Smooth muscle cell (in vitro differentiated cells): ENCODE data around the gene EZR. TPM values are rescaled to one million over a fixed set of nuclear protein-coding genes. Genes with fewer than 3 reads are reported as not detected.

ENCODE experiments used
- DNase-seq: peaks from one replicate; lab custom pipeline; 2025; ENCODE audit not compliant: unreplicated experiment; lab: John Stamatoyannopoulos, UW
- H2AFZ ChIP-seq: fragments of 200-600 bp; sonication (generic); 2 replicates; pipeline ENCODE4 v1.6.0; 2016; ENCODE audit warnings: antibody characterized with exemption, low read depth, mild to moderate bottlenecking
- H3F3A ChIP-seq: fragments of 200-600 bp; sonication (generic); 2 replicates; pipeline ENCODE4 v1.6.0; 2017; ENCODE audit warnings: antibody characterized with exemption, low read depth
- H3K27ac ChIP-seq: fragments of 200-600 bp; sonication (generic); 2 replicates; pipeline ENCODE4 v1.5.1; 2016; ENCODE audit warnings: low read depth, mild to moderate bottlenecking
- H3K27me3 ChIP-seq: fragments of 200-600 bp; sonication (generic); 2 replicates; pipeline ENCODE4 v1.6.1; 2016; ENCODE audit warnings: low read depth, mild to moderate bottlenecking
- H3K36me3 ChIP-seq: fragments of 200-600 bp; sonication (generic); 2 replicates; pipeline ENCODE4 v1.5.1; 2016; ENCODE audit warnings: low read depth
- H3K4me1 ChIP-seq: fragments of 200-600 bp; sonication (generic); 2 replicates; pipeline ENCODE4 v1.5.1; 2016; ENCODE audit warnings: low read depth
- H3K4me2 ChIP-seq: fragments of 200-600 bp; sonication (generic); 2 replicates; pipeline ENCODE4 v1.6.0; 2016; ENCODE audit warnings: mild to moderate bottlenecking
- H3K4me3 ChIP-seq: fragments of 200-600 bp; sonication (generic); 2 replicates; pipeline ENCODE4 v1.5.1; 2016; ENCODE audit warnings: mild to moderate bottlenecking
- H3K79me2 ChIP-seq: fragments of 200-600 bp; sonication (generic); 2 replicates; pipeline ENCODE4 v1.6.0; 2016; ENCODE audit warnings: low read depth, mild to moderate bottlenecking
- H3K9ac ChIP-seq: fragments of 200-600 bp; sonication (generic); 2 replicates; pipeline ENCODE4 v1.6.0; 2016; ENCODE audit warnings: low read depth
- H3K9me3 ChIP-seq: fragments of 200-600 bp; sonication (generic); replicated peaks from 2 replicates; pipeline ENCODE4 v1.5.1; 2016; ENCODE audit warnings: low read depth
- H4K20me1 ChIP-seq: fragments of 200-600 bp; sonication (generic); 2 replicates; pipeline ENCODE4 v1.6.0; 2016; ENCODE audit warnings: low read depth
- WGBS: methylation state at CpG from one replicate; pipeline ENCODE4 v1.1.7; 2016; ENCODE audit warnings: low lambda C conversion rate; 5-methylcytosine and 5-hydroxymethylcytosine counted together
- polyA plus RNA-seq: library from polyadenylated mRNA; unstranded; fragments of >200 nt; fragmentation: Nextera tagmentation; extraction: Ambion mirVana; gene quantifications from 2 replicates; pipeline ENCODE4 v1.2.1, GENCODE V29; 2016
- total RNA-seq: library from RNA; depleted of rRNA; stranded (reverse); fragments of >200 nt; gene quantifications from 2 replicates; pipeline ENCODE4 v1.2.3, GENCODE V29; 2014
- TF ChIP-seq, protein P1 (sequence below): fragments of 200-600 bp; sonication (generic); IDR thresholded peaks from 2 replicates; pipeline ENCODE4 v1.5.1; 2017; ENCODE audit warnings: borderline replicate concordance, mild to moderate bottlenecking, antibody characterized with exemption; ENCODE audit not compliant: insufficient read depth, poor library complexity, severe bottlenecking

EZR gene
- total and polyA plus RNA-seq, 2 experiments from 2014 or later = 55.0 to 113 TPM

DNA sequence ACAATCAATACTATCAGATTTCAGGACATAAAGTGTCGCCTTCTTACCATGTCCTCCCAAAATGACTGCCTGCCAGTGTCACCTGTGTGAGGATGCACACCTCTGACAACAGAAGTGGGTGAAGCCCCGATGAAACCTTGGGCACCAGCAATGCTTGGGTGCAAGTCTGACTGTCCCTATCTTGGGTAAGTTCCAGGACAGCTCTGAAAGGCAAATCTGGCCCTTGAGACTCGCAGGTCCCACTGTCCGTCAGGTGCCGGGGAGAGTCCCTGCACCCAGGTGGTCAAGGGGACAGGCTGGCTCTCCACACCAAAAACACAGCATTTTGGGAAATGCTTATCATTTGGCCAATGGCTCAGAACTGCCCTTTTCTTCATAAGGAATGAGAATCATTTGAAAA lies 43.3 kb downstream of the EZR start:
- no peaks in the 10 kb centered on the region for H3K4me1 ChIP-seq
- no peaks in the 10 kb centered on the region for H3F3A ChIP-seq
- no peaks in the 10 kb centered on the region for H3K79me2 ChIP-seq
- H3K27ac ChIP-seq = no peak overlapping the region
- no peak overlapping the region for H3K9ac ChIP-seq
- H3K9me3 ChIP-seq = no peaks in the 10 kb centered on the region
- WGBS = over 99% methylated on average over 5 of the region's 5 CpGs
- no peaks in the 10 kb centered on the region for H3K27me3 ChIP-seq
- no peak overlapping the region for H3K4me2 ChIP-seq
- no peak overlapping the region for H2AFZ ChIP-seq
- TF ChIP-seq, protein P1, sequence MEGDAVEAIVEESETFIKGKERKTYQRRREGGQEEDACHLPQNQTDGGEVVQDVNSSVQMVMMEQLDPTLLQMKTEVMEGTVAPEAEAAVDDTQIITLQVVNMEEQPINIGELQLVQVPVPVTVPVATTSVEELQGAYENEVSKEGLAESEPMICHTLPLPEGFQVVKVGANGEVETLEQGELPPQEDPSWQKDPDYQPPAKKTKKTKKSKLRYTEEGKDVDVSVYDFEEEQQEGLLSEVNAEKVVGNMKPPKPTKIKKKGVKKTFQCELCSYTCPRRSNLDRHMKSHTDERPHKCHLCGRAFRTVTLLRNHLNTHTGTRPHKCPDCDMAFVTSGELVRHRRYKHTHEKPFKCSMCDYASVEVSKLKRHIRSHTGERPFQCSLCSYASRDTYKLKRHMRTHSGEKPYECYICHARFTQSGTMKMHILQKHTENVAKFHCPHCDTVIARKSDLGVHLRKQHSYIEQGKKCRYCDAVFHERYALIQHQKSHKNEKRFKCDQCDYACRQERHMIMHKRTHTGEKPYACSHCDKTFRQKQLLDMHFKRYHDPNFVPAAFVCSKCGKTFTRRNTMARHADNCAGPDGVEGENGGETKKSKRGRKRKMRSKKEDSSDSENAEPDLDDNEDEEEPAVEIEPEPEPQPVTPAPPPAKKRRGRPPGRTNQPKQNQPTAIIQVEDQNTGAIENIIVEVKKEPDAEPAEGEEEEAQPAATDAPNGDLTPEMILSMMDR = no peak
- DNase-seq = no peak
- H3K36me3 ChIP-seq = no peaks in the 10 kb centered on the region
- no peak overlapping the region for H3K4me3 ChIP-seq
- H4K20me1 ChIP-seq = peaks cover 14% of the 10 kb centered on the region

- Histone ChIP-seq H3K9ac (no peak overlapping the region), H3K27ac (no peak overlapping the region), H3K4me1 (no peaks in the 10 kb centered on the region), H3K36me3 (no peaks in the 10 kb centered on the region), H3F3A (no peaks in the 10 kb centered on the region), H3K79me2 (no peaks in the 10 kb centered on the region), H3K27me3 (no peaks in the 10 kb centered on the region), H3K4me3 (no peak overlapping the region), H3K4me2 (no peak overlapping the region), H4K20me1 (peaks cover 14% of the 10 kb centered on the region), H2AFZ (no peak overlapping the region), H3K9me3 (no peaks in the 10 kb centered on the region)
- no peak for DNase-seq
- TF ChIP-seq, protein P1 = no peak
- WGBS = 92% methylated on average over 17 of the region's 17 CpGs
Measured at GRCh38 chr6:158774717-158775449, 44.3 kb downstream of the EZR start.

- no peaks in the 10 kb centered on the region for H3K27me3 ChIP-seq
- H3K4me1 ChIP-seq = no peaks in the 10 kb centered on the region
- no peak overlapping the region for H3K4me3 ChIP-seq
- WGBS = 90% methylated on average over 20 of the region's 21 CpGs
- H3F3A ChIP-seq = no peaks in the 10 kb centered on the region
- TF ChIP-seq, protein P1 = no peak
- H4K20me1 ChIP-seq = peaks cover 14% of the 10 kb centered on the region
- H3K79me2 ChIP-seq = no peaks in the 10 kb centered on the region
- H3K9ac ChIP-seq = no peak overlapping the region
- H3K9me3 ChIP-seq = no peaks in the 10 kb centered on the region
- peak overlapping the region; percentile 42 for H3K27ac ChIP-seq
- no peak overlapping the region for H3K4me2 ChIP-seq
- H2AFZ ChIP-seq = no peak overlapping the region
- H3K36me3 ChIP-seq = no peaks in the 10 kb centered on the region
- no peak for DNase-seq
Measured at GRCh38 chr6:158773581-158774449, 45.4 kb downstream of the EZR start.
